PC-9 (cell line): ENCODE data around the gene GEN1. TPM values are rescaled to one million over a fixed set of nuclear protein-coding genes. Genes with fewer than 3 reads are reported as not detected.

Source experiments
- BruUV-seq: library from RNA; stranded (reverse); fragments of 400-500 nt; replicated peaks from 2 replicates; lab custom pipeline; 2021; lab: Mats Ljungman, UMichigan
- CTCF ChIA-PET: fragments of 300-600 bp; sonication (Branson Sonifier 250); formaldehyde crosslinking; loops from one replicate; lab custom pipeline; 2022; ENCODE audit warnings: antibody characterized with exemption; lab: Charles Lee
- POLR2A ChIA-PET: fragments of 300-600 bp; sonication (Branson Sonifier 250); formaldehyde crosslinking; loops from one replicate; lab custom pipeline; 2022; ENCODE audit warnings: antibody characterized with exemption; ENCODE audit not compliant: unreplicated experiment; lab: Charles Lee
- DNase-seq, 2 experiments: peaks; one replicate each; pipeline versions ENCODE4 v3.0.0 to v3.0.0-alpha.2; 2015 to 2022; ENCODE audit warnings: mixed read lengths in 1 of 2
- H2AFZ ChIP-seq: fragments of 200-600 bp; sonication (generic); 2 replicates; pipeline ENCODE4 v1.8.1; 2017; ENCODE audit warnings: antibody characterized with exemption
- H3F3A ChIP-seq: fragments of 200-600 bp; sonication (generic); 2 replicates; pipeline ENCODE4 v1.8.1; 2017; ENCODE audit warnings: antibody characterized with exemption, mild to moderate bottlenecking, low read depth; ENCODE audit not compliant: insufficient read depth
- H3K27ac ChIP-seq: fragments of 200-600 bp; sonication (generic); 2 replicates; pipeline ENCODE4 v1.6.1; 2016; ENCODE audit warnings: mixed run types
- H3K27me3 ChIP-seq: fragments of 200-600 bp; sonication (generic); 2 replicates; pipeline ENCODE4 v1.6.1; 2016; ENCODE audit warnings: low read depth, mixed run types; ENCODE audit not compliant: insufficient read depth
- H3K36me3 ChIP-seq: fragments of 200-600 bp; sonication (generic); 2 replicates; pipeline ENCODE4 v1.6.1; 2016; ENCODE audit warnings: low read depth, mixed run types
- H3K4me1 ChIP-seq: fragments of 200-600 bp; sonication (generic); replicated peaks from 2 replicates; pipeline ENCODE4 v1.6.1; 2016; ENCODE audit warnings: mixed run types; ENCODE audit not compliant: insufficient read depth
- H3K4me2 ChIP-seq: fragments of 200-600 bp; sonication (generic); 2 replicates; pipeline ENCODE4 v1.6.1; 2017; ENCODE audit warnings: mixed run types
- H3K4me3 ChIP-seq: fragments of 200-600 bp; sonication (generic); 2 replicates; pipeline ENCODE4 v1.6.1; 2016; ENCODE audit warnings: mixed run types
- H3K79me2 ChIP-seq: fragments of 200-600 bp; sonication (generic); 2 replicates; pipeline ENCODE4 v1.6.1; 2017; ENCODE audit warnings: low read depth, mixed run types
- H3K9me2 ChIP-seq: fragments of 200-600 bp; sonication (generic); 2 replicates; pipeline ENCODE4 v1.8.1; 2017; ENCODE audit warnings: mild to moderate bottlenecking; ENCODE audit not compliant: insufficient read depth
- H3K9me3 ChIP-seq: fragments of 200-600 bp; sonication (generic); 2 replicates; pipeline ENCODE4 v1.8.1; 2016; ENCODE audit warnings: low read depth; ENCODE audit not compliant: insufficient read depth
- H4K20me1 ChIP-seq: fragments of 200-600 bp; sonication (generic); 2 replicates; pipeline ENCODE4 v1.8.1; 2017; ENCODE audit not compliant: insufficient read depth
- EZH2 ChIP-seq: fragments of 200-600 bp; sonication (generic); IDR thresholded peaks from 2 replicates; pipeline ENCODE4 v1.8.0; 2017; ENCODE audit warnings: antibody characterized with exemption, low read depth
- intact Hi-C: fragments of 100-400 bp; cut with micrococcal nuclease; formaldehyde crosslinking; loops from one replicate; pipeline ENCODE4 v1.10.0; 2022; ENCODE audit not compliant: unreplicated experiment
- total RNA-seq: library from RNA; stranded (reverse); gene quantifications from 2 replicates; pipeline ENCODE4 v1.2.3, GENCODE V29; 2021
- TF ChIP-seq, protein P1 (sequence below): fragments of 200-600 bp; sonication (generic); conservative IDR thresholded peaks from 2 replicates; pipeline ENCODE4 v1.6.1; 2017; ENCODE audit warnings: mixed run types, antibody characterized with exemption, mild to moderate bottlenecking, moderate library complexity

GEN1 gene
- total RNA-seq, 1 experiment from 2014 or later: 28.3 TPM

DNA sequence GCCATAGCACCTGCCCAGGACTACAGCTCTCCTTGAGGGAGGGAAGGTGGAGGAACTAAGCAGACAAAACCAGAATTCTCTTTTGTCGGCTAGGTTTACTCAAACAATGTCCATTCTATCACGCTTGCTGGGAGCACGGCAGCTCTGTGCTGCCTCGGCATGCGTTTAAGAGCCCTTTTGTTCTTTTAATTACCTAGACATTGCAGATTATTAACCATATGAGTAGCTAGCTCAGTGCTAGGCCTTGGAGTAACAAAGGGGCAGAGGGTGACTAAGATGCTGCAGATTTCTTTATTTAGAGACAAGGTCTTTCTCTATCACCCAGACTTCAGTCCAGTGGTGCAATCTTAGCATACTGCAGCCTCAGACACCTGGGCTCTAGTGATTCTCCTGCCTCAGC lies 73.4 kb downstream of the GEN1 start:
- Histone ChIP-seq H3K4me2 (no peak overlapping the region), H3K9me2 (no peaks in the 10 kb centered on the region), H3K79me2 (no peaks in the 10 kb centered on the region), H3K4me3 (no peak overlapping the region), H3K27ac (no peak overlapping the region), H3K9me3 (no peaks in the 10 kb centered on the region), H3K36me3 (no peaks in the 10 kb centered on the region), H3F3A (no peaks in the 10 kb centered on the region), H3K27me3 (no peaks in the 10 kb centered on the region), H2AFZ (no peak overlapping the region), H4K20me1 (no peaks in the 10 kb centered on the region), H3K4me1 (no peaks in the 10 kb centered on the region)
- POLR2A ChIA-PET: no interaction called here
- TF ChIP-seq EZH2: no peak
- TF ChIP-seq, protein P1, sequence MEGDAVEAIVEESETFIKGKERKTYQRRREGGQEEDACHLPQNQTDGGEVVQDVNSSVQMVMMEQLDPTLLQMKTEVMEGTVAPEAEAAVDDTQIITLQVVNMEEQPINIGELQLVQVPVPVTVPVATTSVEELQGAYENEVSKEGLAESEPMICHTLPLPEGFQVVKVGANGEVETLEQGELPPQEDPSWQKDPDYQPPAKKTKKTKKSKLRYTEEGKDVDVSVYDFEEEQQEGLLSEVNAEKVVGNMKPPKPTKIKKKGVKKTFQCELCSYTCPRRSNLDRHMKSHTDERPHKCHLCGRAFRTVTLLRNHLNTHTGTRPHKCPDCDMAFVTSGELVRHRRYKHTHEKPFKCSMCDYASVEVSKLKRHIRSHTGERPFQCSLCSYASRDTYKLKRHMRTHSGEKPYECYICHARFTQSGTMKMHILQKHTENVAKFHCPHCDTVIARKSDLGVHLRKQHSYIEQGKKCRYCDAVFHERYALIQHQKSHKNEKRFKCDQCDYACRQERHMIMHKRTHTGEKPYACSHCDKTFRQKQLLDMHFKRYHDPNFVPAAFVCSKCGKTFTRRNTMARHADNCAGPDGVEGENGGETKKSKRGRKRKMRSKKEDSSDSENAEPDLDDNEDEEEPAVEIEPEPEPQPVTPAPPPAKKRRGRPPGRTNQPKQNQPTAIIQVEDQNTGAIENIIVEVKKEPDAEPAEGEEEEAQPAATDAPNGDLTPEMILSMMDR: no peak
- intact Hi-C loops: no loop called here
- DNase-seq: no peak
- BruUV-seq: no TSS peak
- CTCF ChIA-PET: no interaction called here

GRCh38 chr2:17827785-17828184 lies 73.8 kb downstream of the GEN1 start:
- TF ChIP-seq, protein P1: no peak
- TF ChIP-seq EZH2: no peak
- Histone ChIP-seq H3K9me2 (no peaks in the 10 kb centered on the region; the same call in 1 of the 2 replicates), H3K36me3 (no peaks in the 10 kb centered on the region), H3K27me3 (no peaks in the 10 kb centered on the region), H3F3A (no peaks in the 10 kb centered on the region), H3K79me2 (no peaks in the 10 kb centered on the region), H3K27ac (no peak overlapping the region), H3K4me2 (no peak overlapping the region), H3K9me3 (no peaks in the 10 kb centered on the region), H3K4me3 (no peak overlapping the region), H2AFZ (no peak overlapping the region), H3K4me1 (no peaks in the 10 kb centered on the region), H4K20me1 (no peaks in the 10 kb centered on the region)
- no peak for DNase-seq
- intact Hi-C loops: no loop called here
- ChIA-PET CTCF (no interaction called here), POLR2A (no interaction called here)
- no TSS peak for BruUV-seq

DNA sequence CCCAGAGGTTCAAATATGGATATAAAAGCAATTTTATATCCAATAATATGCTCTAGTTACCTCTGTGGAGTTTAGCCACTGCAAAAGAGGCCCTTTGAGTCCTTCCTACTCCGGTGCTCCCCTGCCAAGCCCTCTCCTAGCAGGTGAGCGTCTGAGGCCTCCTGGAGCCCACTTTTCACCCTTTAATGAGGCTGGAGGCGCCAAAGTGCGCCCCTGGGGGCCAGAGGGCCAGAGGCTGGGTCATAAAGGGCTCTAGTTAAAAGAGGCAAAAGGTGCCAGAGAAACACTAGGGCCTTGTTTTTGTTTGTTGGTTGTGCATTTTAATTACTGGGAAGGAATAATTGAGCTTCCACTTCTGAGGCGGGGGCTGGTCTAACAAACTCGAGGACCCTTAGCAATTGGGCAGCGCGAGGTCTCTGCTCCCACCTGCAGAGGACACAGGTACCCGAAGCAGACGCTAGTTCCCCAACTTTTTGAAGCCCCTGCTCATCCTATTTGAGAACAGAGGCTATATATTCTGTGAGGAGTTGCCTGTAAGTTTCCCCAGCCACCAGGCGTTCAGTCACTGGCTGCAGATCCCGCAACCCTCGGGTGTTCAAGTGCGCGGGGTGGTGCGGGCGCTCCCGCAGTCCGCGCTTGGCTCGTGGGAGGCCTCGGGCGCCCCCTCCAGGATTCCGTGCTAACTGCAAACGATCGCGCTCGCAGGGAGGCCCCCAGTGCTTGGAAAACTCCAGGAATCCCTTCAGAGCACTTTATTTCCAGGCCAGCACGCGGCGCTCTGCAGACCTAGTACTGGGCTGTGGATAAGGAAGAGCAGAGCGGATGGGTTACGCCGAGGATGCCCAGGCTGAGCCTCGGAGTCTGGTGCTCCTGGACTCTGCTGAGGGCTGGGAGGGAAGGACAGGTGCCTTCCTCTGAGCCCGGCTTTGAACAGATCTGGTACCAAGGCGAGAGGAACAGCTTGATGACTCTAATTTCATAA lies 76.4 kb downstream of the GEN1 start:
- Histone ChIP-seq H3K9me2 (no peaks in the 10 kb centered on the region; the same call in 1 of the 2 replicates), H3K4me2 (peak overlapping the region; percentile 68), H3F3A (no peaks in the 10 kb centered on the region), H3K9me3 (no peaks in the 10 kb centered on the region), H2AFZ (peak overlapping the region; percentile 78), H3K4me3 (peak overlapping the region; percentile 38; the same call in 1 of the 2 replicates), H3K27ac (no peak overlapping the region), H3K36me3 (no peaks in the 10 kb centered on the region), H3K79me2 (no peaks in the 10 kb centered on the region), H4K20me1 (no peaks in the 10 kb centered on the region), H3K27me3 (no peaks in the 10 kb centered on the region), H3K4me1 (no peaks in the 10 kb centered on the region)
- ChIA-PET CTCF (interaction anchor here (0.6 to 0.7 kb wide), 2 partner anchors 49 to 69 kb away, joined by 3 to 5 read pairs; no protein-coding TSS in a partner anchor), POLR2A (no interaction called here)
- peak; percentile 56 to 62 for DNase-seq
- no peak for TF ChIP-seq EZH2
- TF ChIP-seq, protein P1: peak; percentile 86
- intact Hi-C loops: no loop called here
- BruUV-seq: no TSS peak
